OCI-LY7 (cell line): Measurements from ENCODE around the gene TDRD7. TPM values are rescaled to one million over a fixed set of nuclear protein-coding genes. Genes with fewer than 3 reads are reported as not detected.

ENCODE experiments used
- BruUV-seq: library from RNA; stranded (reverse); fragments of 400-500 nt; replicated peaks from 2 replicates; lab custom pipeline; 2021; lab: Mats Ljungman, UMichigan
- CTCF ChIA-PET: fragments of 300-600 bp; sonication (Branson Sonifier 250); formaldehyde crosslinking; loops from one replicate; lab custom pipeline; 2022; ENCODE audit warnings: antibody characterized with exemption; ENCODE audit not compliant: unreplicated experiment; lab: Charles Lee
- POLR2A ChIA-PET: fragments of 300-600 bp; sonication (Branson Sonifier 250); formaldehyde crosslinking; loops from one replicate; lab custom pipeline; 2022; ENCODE audit warnings: antibody characterized with exemption; lab: Charles Lee
- DNase-seq: peaks from one replicate; pipeline ENCODE4 v3.0.0-alpha.2; 2015; ENCODE audit warnings: low spot score
- H2AFZ ChIP-seq: fragments of 200-600 bp; sonication (generic), shearing (Covaris generic); 2 replicates; pipeline ENCODE4 v1.6.1; 2014; ENCODE audit warnings: mild to moderate bottlenecking, antibody characterized with exemption, low read length, moderate library complexity
- H3K27ac ChIP-seq: fragments of 200-600 bp; sonication (generic); 2 replicates; pipeline ENCODE4 v1.5.1; 2014; ENCODE audit warnings: mixed run types, low read depth, mild to moderate bottlenecking, moderate library complexity, low read length, inconsistent platforms; ENCODE audit not compliant: poor library complexity, severe bottlenecking
- H3K36me3 ChIP-seq: fragments of 200-600 bp; sonication (generic); 2 replicates; pipeline ENCODE4 v1.6.1; 2014; ENCODE audit warnings: mild to moderate bottlenecking, antibody characterized with exemption, low read length, moderate library complexity, mixed read lengths; ENCODE audit not compliant: insufficient read depth
- H3K4me1 ChIP-seq: fragments of 200-600 bp; sonication (generic); 2 replicates; pipeline ENCODE4 v1.5.1; 2014; ENCODE audit warnings: mild to moderate bottlenecking, low read length; ENCODE audit not compliant: insufficient read depth, poor library complexity, severe bottlenecking
- H3K4me2 ChIP-seq: fragments of 200-600 bp; sonication (generic); 2 replicates; pipeline ENCODE4 v1.6.1; 2014; ENCODE audit warnings: mild to moderate bottlenecking, low read length
- H3K4me3 ChIP-seq: fragments of 200-600 bp; sonication (generic); 2 replicates; pipeline ENCODE4 v1.5.1; 2014; ENCODE audit warnings: mild to moderate bottlenecking, low read depth, low read length; ENCODE audit not compliant: poor library complexity, severe bottlenecking
- H3K79me2 ChIP-seq: fragments of 200-600 bp; sonication (generic); 2 replicates; pipeline ENCODE4 v1.6.1; 2016; ENCODE audit warnings: low read depth, mild to moderate bottlenecking, low read length, moderate library complexity, mixed read lengths; ENCODE audit not compliant: insufficient read depth
- H3K9me2 ChIP-seq: fragments of 200-600 bp; sonication (generic); 2 replicates; pipeline ENCODE4 v1.6.1; 2016; ENCODE audit warnings: mild to moderate bottlenecking, low read length, mixed read lengths; ENCODE audit not compliant: insufficient read depth
- H3K9me3 ChIP-seq: fragments of 200-600 bp; sonication (generic); 2 replicates; pipeline ENCODE4 v1.6.1; 2014; ENCODE audit warnings: mild to moderate bottlenecking, mixed run types, low read length, mixed read lengths
- H4K20me1 ChIP-seq: fragments of 200-600 bp; sonication (generic); 2 replicates; pipeline ENCODE4 v1.6.1; 2014; ENCODE audit warnings: mild to moderate bottlenecking, antibody characterized with exemption, low read length, moderate library complexity, mixed read lengths; ENCODE audit not compliant: insufficient read depth
- CTCF ChIP-seq: fragments of 200-600 bp; sonication (generic); conservative IDR thresholded peaks from 2 replicates; pipeline ENCODE4 v1.5.1; 2014; ENCODE audit warnings: mild to moderate bottlenecking, antibody characterized with exemption, low read length, moderate library complexity, mixed read lengths
- EZH2phosphoT487 ChIP-seq: fragments of 200-600 bp; sonication (generic); IDR thresholded peaks from 2 replicates; pipeline ENCODE4 v1.6.1; 2018; ENCODE audit warnings: low read depth, borderline replicate concordance, mild to moderate bottlenecking, mixed run types, antibody characterized with exemption, low read length, moderate library complexity, mixed read lengths
- intact Hi-C: fragments of 100-400 bp; cut with micrococcal nuclease; formaldehyde crosslinking; loops from one replicate; pipeline ENCODE4 v1.10.0; 2022; ENCODE audit not compliant: unreplicated experiment
- total RNA-seq, 2 experiments: library from RNA; depleted of rRNA in 1 of 2; stranded (reverse); fragments of >200 nt in 1 of 2; shearing (Covaris generic) in 1 of 2; gene quantifications; 2 replicates each; pipeline ENCODE4 v1.2.3, GENCODE V29; 2014 to 2022

Gene TDRD7
- total RNA-seq, 2 experiments from 2014 or later: 4.0 to 6.1 TPM

GRCh38 chr9:97479496-97480159 lies 67.7 kb downstream of the TDRD7 start:
- no TSS peak for BruUV-seq
- no peak for TF ChIP-seq CTCF
- no peak for TF ChIP-seq EZH2phosphoT487
- ChIA-PET CTCF (no interaction called here), POLR2A (interaction anchor here (0.6 to 1.0 kb wide), 3 partner anchors 9 to 35 kb away, joined by 3 to 5 read pairs (median 3); partner anchors contain the start of gene TMOD1)
- no peak for DNase-seq
- Histone ChIP-seq H3K9me3 (no peaks in the 10 kb centered on the region), H3K36me3 (no peaks in the 10 kb centered on the region), H3K4me2 (no peak overlapping the region), H3K9me2 (no peaks in the 10 kb centered on the region), H3K4me3 (no peak overlapping the region), H3K27ac (no peak overlapping the region), H3K79me2 (no peaks in the 10 kb centered on the region), H2AFZ (no peak overlapping the region), H3K4me1 (no peaks in the 10 kb centered on the region), H4K20me1 (no peaks in the 10 kb centered on the region)
- intact Hi-C loops: no loop called here

GRCh38 chr9:97480174-97480573 lies 68.3 kb downstream of the TDRD7 start:
- ChIA-PET POLR2A (interaction anchor here (0.9 kb wide), 1 partner anchor 21 kb away, joined by 5 read pairs; the partner anchor contains the start of gene TMOD1), CTCF (no interaction called here)
- no peak overlapping the region for H3K4me2 ChIP-seq
- no peak overlapping the region for H3K27ac ChIP-seq
- H3K9me3 ChIP-seq: no peaks in the 10 kb centered on the region
- H3K79me2 ChIP-seq: no peaks in the 10 kb centered on the region
- intact Hi-C loops: no loop called here
- no peak for DNase-seq
- TF ChIP-seq EZH2phosphoT487: no peak
- TF ChIP-seq CTCF: no peak
- H3K4me3 ChIP-seq: no peak overlapping the region
- no peaks in the 10 kb centered on the region for H4K20me1 ChIP-seq
- no peaks in the 10 kb centered on the region for H3K4me1 ChIP-seq
- BruUV-seq: no TSS peak
- no peaks in the 10 kb centered on the region for H3K36me3 ChIP-seq
- no peaks in the 10 kb centered on the region for H3K9me2 ChIP-seq
- no peak overlapping the region for H2AFZ ChIP-seq

GRCh38 chr9:97480749-97481148 lies 68.9 kb downstream of the TDRD7 start:
- Histone ChIP-seq H3K36me3 (no peaks in the 10 kb centered on the region), H3K9me2 (no peaks in the 10 kb centered on the region), H3K4me3 (no peak overlapping the region), H2AFZ (no peak overlapping the region), H3K27ac (no peak overlapping the region), H4K20me1 (no peaks in the 10 kb centered on the region), H3K4me1 (no peaks in the 10 kb centered on the region), H3K9me3 (no peaks in the 10 kb centered on the region), H3K79me2 (no peaks in the 10 kb centered on the region), H3K4me2 (no peak overlapping the region)
- BruUV-seq: no TSS peak
- ChIA-PET POLR2A (no interaction called here), CTCF (no interaction called here)
- no peak for DNase-seq
- TF ChIP-seq CTCF (no peak), EZH2phosphoT487 (no peak)
- intact Hi-C loops: no loop called here
